IPS DF 19.7 (cell line): ENCODE results near the gene CNTROB.

Source experiments
- DNase-seq: peaks from one replicate; pipeline ENCODE4 v3.0.0-alpha.2; 2013; ENCODE audit warnings: low read depth, low spot score

The CNTROB gene

GRCh38 chr17:7931709-7932482 is at the start of gene CNTROB, which contains the start of gene TRAPPC1:
Gene CNTROB, plus strand, starts transcription at chr17:7932206. Its CDS starts 874 bp downstream, at chr17:7933080.
Gene TRAPPC1, minus strand, starts transcription at chr17:7931946. Its CDS starts 117 bp downstream, at chr17:7931829.
- DNase-seq = peak; percentile 90

GRCh38 chr17:7882629-7883028 is 49.4 kb upstream of the CNTROB start:
- no peak for DNase-seq

- DNase-seq = no peak
Measured at GRCh38 chr17:7883781-7884386, 48.1 kb upstream of the CNTROB start.

GRCh38 chr17:7884581-7885366 is 47.2 kb upstream of the CNTROB start:
- no peak for DNase-seq

- DNase-seq = no peak
Measured at GRCh38 chr17:7885367-7886226, 46.4 kb upstream of the CNTROB start.

GRCh38 chr17:7886227-7887037 is 45.6 kb upstream of the CNTROB start:
- DNase-seq = no peak

GRCh38 chr17:7887038-7887481 is 44.9 kb upstream of the CNTROB start:
- DNase-seq = no peak

GRCh38 chr17:7887482-7888183 is 44.4 kb upstream of the CNTROB start:
- DNase-seq = no peak

GRCh38 chr17:7888184-7888920 is 43.7 kb upstream of the CNTROB start, which contains the start of gene CHD3:
Gene CHD3, plus strand, starts transcription at chr17:7888789. Its CDS starts 212 bp downstream, at chr17:7889001.
- DNase-seq = no peak

- DNase-seq = no peak
Measured at GRCh38 chr17:7889166-7889955, 42.6 kb upstream of the CNTROB start.

GRCh38 chr17:7893187-7893880 is 38.7 kb upstream of the CNTROB start:
- no peak for DNase-seq

GRCh38 chr17:7894226-7894625 is 37.8 kb upstream of the CNTROB start:
- DNase-seq = no peak

GRCh38 chr17:7894866-7895265 is 37.1 kb upstream of the CNTROB start:
- DNase-seq = no peak

- no peak for DNase-seq
Measured at GRCh38 chr17:7897090-7897489, 34.9 kb upstream of the CNTROB start.

GRCh38 chr17:7897773-7898172 is 34.2 kb upstream of the CNTROB start:
- DNase-seq = no peak

- no peak for DNase-seq
Measured at GRCh38 chr17:7903154-7904103, 28.6 kb upstream of the CNTROB start.
